GM19193 (cell line): ENCODE results near the gene REV1.
A peak's percentile ranks its signal among the peaks of the same experiment; 100 is the strongest.

ENCODE experiments used
- POLR2A ChIP-seq: IDR thresholded peaks from 4 replicates; pipeline ENCODE4 v1.6.1; 2011; ENCODE audit not compliant: insufficient read depth, insufficient read length; ENCODE audit errors: extremely low read depth

Gene REV1

DNA sequence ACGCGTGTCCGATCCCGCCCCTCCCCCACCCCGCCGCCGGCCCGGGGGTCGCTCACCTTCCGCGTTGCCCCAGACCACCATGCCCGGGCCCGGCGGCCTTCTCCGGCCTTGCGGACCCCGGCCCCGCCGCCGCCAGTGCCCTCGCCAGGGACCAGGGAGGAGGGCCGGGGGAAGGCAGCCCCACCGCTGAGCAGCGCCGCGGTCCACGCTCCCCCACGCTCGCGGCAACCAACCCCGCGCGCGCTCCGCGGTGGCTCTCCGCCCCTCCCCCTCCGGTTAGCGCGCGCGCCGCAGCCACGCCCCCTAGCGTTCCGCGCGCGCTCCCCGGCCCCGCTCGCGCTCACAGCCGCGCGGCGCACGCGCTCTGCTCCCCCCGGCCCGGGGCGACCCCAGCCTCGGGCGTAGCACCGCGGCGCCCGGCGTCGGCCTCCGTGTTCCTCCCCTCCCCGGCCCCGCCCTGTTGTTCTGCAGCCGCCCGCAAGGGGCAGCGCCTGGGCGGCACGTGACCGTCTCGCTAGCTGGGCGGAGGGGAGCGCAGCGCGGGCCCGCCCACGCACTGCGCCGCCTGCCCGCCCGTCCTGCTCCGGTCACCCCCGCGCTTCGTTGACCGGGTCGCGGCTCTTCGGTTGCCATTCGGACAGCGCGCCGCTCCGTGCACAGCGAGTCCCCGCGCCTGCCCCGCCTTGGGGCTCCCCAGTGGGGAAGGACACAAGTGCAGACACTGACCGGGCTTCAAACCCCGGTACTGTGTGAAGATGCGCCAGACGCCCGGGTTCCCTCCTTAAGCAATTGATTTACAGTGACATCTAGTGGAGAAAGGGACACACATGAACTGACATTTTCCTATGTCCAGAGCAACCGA lies at the start of gene REV1:
Gene REV1 (minus strand): TSS at position 257 of the 862 bp plus-strand sequence. CDS start 25,042 bp downstream, outside the sequence.
- peak; percentile 57 for TF ChIP-seq POLR2A

DNA sequence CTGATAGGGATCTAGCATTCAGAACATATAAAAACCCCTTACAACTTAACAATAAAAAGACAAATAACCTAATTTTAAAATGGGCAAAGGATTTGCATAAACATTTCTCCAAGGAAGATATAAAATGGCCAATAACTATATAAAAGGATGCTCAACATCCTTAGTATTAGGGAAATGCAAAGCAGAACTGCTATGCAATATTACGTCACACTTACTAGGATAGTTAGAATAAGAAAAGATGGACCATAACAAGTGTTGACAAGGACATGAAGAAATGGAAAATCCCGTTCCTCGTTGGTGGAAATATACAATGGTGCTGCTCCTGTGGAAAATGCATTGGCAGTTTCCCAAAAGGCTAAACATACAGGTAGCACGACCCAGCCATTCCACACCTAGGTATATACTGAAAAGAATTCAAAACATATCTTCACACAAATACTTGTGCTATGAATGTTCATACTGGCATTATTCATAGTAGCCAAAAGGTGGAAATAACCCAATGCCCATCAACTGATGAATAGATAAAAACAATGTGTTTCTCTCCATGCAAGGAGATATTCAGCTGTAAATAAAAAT lies 48.2 kb upstream of the REV1 start:
- no peak for TF ChIP-seq POLR2A

DNA sequence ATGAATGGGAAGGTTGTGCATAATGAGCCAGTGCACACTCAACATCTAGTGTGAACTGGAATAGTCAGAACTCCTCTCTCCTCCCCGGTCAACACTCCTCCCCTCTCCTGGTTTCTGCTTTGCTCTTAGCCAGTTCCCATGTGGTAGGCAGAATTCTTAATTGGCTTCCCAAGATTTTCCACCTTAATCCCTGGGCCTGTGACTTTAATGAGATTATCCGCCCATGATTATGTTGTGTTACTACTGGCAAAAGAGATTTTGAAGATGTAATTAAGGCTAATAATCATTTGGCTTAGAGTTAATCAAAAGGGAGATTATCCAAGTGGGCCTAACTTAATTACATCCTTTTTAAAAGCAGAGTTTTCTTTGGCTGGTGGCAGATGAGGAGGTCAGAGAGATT lies 34.2 kb upstream of the REV1 start:
- no peak for TF ChIP-seq POLR2A

DNA sequence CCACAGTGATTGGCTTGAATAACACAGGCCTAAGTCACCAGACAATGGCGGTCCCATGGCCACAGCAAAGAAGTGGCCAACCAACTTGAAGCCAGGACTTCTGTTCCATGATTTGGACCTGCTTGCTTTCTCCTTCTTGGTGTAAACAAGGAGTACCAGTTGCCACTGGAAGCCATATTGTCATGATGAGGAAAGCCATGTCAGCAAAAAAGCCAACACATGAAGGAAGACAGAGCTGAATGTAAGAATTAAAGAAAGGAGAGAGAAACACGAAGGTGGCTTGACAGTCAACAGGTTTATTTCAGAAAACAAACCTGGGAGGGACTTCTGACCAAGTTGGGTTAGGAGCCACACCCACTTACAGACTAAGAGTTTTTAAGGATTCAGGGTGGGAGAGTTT lies 32.3 kb upstream of the REV1 start:
- no peak for TF ChIP-seq POLR2A

DNA sequence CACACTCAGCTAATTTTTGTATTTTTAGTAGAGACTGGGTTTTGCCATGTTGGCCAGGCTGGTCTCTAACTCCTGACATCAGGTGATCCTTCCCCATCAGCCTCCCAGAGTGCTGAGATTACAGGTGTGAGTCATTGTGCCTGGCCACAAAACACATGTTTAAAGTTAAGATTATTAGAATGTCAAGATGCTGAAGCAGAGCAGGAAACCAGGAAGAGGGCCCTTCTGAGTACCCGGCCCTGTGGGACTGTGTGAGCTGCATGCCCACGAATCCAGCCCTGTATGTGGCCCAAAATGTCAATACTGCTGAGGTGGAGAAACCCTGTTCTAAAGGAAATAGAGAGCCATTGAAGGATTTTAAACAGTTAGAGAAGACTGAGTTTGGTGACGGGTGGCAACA lies 31.0 kb upstream of the REV1 start:
- no peak for TF ChIP-seq POLR2A

DNA sequence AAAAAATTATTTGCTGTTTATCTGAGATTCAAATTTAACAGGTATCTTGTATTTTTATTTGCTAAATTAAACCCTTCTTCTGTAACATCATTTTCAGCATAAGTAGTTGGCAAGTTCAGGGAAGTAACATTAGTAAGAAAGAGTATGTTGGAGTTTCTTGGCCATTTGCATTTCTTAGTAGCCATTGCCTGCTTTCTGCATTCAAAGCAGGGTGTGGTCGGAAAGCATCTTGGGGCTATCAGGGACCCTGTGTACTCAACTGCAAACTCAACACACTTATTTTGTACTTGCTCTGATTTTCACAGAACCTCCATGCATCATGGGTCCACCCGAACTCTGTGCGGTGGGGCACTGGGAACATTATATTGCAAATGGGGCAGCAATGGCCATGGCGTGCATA lies 30.4 kb upstream of the REV1 start:
- TF ChIP-seq POLR2A = no peak

DNA sequence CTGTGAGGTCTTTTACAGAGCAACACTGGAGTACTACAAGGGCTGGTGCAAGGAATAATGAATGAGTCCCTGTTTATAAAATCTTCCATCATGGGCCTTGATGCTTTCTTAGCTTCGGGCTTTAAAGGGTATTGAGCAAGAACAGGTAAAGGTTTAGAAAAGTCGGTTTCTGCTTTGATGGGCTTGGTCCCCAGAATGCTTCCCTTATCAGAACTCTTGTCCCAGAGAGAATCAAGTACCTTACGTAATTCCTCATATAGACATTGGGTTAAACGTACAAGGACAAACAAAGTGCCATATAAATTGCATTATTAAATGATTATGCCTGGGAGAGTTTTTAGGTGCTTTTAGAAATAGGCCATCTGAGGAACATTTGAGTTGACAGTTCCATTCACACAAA lies 24.5 kb upstream of the REV1 start:
- TF ChIP-seq POLR2A = no peak

DNA sequence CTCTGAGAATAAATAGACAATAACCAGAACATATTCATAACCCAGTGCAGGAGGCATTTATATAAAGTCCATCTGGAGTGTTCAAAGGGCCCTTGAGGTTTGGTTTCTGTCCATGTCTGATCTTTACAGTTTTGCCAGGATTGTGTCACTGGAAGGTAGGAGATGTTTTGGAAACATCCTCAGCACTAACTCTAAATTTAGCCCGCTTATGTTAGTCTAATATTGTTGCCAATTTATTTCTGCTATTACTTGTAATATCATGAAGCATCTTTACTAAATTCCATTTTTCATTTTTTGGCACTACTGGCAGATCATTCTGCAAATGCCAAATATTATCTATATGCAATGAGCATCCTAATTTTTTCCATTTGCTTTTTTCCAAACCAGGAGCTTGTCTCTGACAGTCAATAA lies 22.4 kb upstream of the REV1 start:
- TF ChIP-seq POLR2A = no peak

DNA sequence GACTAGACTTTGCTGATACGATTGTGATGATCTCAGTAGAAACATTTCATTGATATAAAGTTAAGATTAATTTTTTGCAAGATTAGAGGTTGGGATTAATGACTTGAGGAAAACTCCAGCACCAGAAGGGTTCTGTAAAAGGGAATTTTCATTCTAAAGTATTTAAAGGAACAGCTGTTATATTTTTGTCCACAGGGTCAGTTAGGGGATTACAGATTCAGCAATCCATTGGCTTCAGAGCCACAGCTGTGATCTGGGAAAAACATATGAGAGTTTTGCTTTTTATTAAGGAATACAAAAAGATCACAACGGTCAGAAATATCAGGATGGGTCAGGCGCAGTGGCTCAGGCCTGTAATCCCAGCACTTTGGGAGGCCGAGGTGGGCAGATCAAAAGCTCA lies 19.6 kb upstream of the REV1 start:
- TF ChIP-seq POLR2A = no peak

DNA sequence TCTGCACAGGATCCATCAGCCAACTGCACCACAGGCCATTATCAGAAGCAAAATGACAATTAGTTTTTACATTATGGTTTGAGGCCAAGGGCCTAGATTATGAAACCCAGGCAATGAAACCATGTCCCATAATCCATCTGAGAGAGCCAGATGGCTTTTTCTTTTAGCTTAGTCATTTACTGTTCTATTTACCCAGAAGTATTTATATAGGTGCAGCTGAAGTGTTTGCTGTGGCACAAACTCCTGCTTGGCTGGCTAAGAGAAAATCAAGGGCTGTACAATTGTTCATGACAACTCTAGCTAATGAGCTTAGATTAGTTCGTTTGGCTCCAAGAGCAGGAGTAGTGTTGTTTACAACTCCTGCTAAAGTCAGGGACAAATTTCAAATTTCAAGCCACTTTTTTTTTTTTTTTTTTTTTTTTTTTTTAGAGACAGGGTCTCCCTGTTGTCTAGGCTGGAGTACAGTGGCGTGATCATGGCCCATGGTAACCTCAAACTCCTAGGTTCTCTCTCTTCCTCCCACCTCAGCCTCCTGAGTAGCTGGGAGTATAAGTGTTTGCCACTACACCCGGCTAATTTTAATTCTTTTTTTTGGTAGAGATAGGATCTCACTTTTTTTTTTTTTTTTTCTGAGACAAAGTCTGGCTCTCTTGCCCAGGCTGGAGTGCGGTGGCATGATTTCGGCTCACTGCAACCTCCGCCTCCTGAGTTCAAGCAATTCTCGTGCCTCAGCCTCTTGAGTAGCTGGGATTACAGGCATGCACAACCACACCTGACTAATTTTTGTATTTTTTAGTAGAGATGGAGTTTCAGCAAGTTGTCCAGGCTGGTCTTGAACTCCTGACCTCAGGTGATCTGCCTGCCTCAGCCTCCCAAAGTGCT lies 18.4 kb upstream of the REV1 start:
- TF ChIP-seq POLR2A = no peak

DNA sequence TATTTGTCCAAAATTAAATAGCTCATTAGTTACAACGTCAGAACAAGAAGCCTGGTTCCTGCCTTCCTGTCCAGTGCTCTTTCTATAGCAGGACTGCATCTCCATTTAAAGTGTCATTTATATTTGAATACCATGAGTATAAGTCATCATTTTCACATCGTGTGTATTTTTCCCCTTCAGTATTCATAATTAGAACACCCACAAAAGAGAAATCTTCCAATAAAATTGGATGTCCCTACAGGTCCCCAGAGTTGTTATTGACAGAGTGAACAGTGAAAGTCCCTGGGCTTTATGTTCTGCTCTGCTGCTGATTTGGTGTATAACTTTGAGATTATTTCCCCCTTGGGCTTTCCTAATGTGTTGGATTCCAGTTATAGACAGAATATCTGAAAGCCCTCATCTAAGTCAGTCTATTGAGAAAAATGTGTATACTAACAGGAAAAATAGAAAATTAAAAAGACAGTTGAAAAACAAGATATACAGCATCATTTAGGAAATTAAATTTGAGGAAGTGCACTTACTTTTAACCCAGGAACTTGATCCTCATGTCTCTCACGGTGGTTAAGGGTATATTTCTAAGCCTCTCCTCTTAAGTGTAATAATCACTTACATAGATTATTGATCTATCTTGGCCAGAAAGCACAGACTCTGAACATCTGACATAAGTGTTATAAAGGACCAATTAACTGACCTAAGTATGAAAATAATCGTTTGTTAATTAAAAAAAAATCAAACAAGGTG lies 15.2 kb upstream of the REV1 start:
- no peak for TF ChIP-seq POLR2A

DNA sequence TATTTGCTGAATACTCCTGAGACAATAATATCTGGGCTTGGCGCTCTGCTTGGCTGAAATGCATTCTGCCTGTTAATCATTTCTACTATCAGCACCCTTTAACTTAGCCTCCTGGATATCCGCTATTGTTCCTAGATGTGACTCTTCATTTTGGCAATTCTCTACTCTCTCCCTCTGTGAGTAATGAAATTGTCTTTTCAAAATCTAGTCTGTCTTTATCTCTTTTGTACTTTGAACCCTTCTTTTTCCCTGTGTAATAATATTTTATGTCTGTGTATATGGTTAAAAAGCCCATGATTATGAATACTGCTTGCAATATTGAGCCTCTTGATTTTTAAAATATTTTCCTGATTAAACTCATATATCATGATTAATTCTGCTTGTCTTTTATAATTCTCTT lies 6.2 kb upstream of the REV1 start:
- TF ChIP-seq POLR2A = no peak

DNA sequence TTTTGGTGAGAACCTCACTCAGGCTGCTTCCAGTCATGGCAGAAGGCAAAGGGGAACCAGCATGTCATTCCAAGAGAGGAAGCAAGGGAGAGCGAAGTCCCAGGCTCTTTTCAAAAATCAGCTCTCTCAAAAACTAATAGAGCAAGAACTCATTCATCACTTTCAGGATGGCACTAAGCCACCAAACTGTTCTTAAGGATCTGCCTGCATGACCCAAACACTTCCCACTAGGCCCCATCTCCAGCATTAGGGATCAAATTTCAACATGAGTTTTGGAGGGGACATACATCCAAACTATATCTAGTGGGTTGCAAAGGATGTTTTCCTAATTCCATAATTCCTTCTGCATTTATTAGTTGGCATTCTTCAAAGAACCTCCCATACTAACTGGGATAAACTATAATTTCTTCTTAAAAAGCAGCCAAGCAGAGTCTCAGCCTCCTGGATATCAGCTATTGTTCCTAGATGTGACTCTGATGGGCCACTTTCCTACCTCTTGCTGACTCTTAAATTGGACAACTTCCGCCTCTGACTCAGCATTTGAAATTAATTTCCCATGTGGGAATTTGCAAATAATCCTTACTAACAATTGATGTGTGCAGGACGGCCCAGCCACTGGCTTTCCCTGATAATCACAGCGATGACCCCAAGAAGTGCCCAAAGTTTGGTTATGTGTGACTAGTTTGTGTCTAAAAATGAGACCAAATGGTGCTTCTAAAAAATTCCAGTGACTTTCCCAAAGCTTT lies 5.5 kb upstream of the REV1 start:
- TF ChIP-seq POLR2A = no peak

DNA sequence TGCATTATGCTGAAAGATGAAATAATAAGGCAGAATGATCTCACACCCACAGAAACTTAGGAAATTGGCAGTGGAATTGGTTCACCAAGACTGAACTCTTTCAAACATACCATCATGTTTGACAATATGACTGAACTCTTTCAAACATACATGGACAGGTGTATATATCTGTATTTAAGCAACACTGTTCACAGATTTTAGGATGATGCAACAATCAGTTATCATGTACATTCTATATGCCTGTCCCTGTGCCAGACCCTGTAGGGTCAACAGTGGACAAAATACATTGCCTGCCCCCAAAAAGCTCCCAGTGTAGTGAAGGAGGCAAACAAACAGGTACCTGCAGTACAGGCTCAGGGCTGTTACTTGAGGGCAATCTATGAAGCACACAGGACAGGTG lies 2.9 kb upstream of the REV1 start:
- TF ChIP-seq POLR2A = no peak
